Measurements from ENCODE around the gene SFN. TPM values are rescaled to one million over a fixed set of nuclear protein-coding genes. Genes with fewer than 3 reads are reported as not detected.
"Not testable (repeated sequence)": the region's sequence is repeated elsewhere in the genome, so short reads cannot be mapped to it uniquely, and the experiment has no call there.

The SFN gene
- total RNA-seq, 1 donor from 2014 or later = 0.47 TPM

DNA sequence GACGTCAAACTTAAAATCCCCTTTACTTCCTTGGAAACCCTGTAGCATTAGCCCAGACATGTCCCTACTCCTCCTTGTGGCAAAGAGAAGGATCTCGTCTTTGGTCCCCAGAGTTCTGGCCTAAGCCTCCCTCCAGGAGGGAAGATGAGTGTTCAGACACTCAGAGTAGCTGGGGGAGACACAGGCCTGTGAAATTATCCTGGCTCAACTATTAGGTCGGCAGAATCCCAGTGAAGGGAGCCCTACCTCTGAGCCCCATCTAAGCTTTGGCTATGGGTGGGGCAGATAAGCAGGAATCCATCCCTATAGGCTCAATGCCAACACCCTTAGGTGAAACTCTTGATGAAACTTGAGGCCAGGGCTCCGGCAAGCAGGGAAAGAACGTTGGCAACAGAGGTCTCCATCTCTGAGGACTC is 1.7 kb upstream of the SFN start:
- H3K27ac Mint-ChIP-seq = no peak overlapping the region
- DNase-seq (ENCODE audit: low spot score) = no peak
- H3K27me3 Mint-ChIP-seq (ENCODE audit: insufficient read depth) = no peaks in the 10 kb centered on the region
- H3K4me1 Mint-ChIP-seq (ENCODE audit: low read depth) = peaks cover 32% of the 10 kb centered on the region
- no peak overlapping the region for H3K4me3 Mint-ChIP-seq
- H3K9me3 Mint-ChIP-seq = no peaks in the 10 kb centered on the region
- intact Hi-C loops (cut with micrococcal nuclease) = loop anchor here (10.0 kb wide), 1 partner anchor 386 kb away; the partner anchor contains the start of gene HMGN2
- peaks cover 7% of the 10 kb centered on the region for H3K36me3 Mint-ChIP-seq (ENCODE audit: low read depth)

DNA sequence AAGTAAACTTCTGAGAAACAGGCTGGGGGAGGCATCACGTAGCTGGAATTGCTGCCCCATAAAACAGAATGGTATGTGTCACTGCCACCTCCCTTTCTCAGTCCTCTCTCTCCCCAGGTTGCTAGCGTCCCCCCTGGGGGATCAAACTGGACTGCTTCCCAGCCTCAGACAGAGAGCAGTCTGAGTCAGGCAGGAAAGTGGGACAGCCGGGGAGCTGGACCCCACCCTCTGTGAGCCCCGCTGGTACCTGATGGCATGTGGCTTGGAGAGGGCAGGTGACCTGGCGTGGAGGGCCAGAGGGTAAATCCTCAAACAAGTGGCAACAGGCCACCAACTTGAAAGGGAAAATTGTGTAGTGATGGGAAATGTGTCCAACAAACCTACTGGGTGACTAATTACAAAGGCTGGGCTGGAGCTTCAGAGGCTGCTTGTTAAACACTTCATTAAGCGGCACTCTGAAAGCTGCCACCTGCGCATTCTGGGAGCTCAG is 1.0 kb upstream of the SFN start:
- Mint-ChIP-seq H3K4me3 (no peak overlapping the region), H3K9me3 (no peaks in the 10 kb centered on the region), H3K4me1 (ENCODE audit: low read depth) (peaks cover 32% of the 10 kb centered on the region), H3K36me3 (ENCODE audit: low read depth) (peaks cover 4% of the 10 kb centered on the region), H3K27ac (no peak overlapping the region), H3K27me3 (ENCODE audit: insufficient read depth) (no peaks in the 10 kb centered on the region)
- intact Hi-C loops (cut with micrococcal nuclease) = loop anchor here (10.0 kb wide), 1 partner anchor 387 kb away; the partner anchor contains the start of gene HMGN2
- no peak for DNase-seq (ENCODE audit: low spot score)

DNA sequence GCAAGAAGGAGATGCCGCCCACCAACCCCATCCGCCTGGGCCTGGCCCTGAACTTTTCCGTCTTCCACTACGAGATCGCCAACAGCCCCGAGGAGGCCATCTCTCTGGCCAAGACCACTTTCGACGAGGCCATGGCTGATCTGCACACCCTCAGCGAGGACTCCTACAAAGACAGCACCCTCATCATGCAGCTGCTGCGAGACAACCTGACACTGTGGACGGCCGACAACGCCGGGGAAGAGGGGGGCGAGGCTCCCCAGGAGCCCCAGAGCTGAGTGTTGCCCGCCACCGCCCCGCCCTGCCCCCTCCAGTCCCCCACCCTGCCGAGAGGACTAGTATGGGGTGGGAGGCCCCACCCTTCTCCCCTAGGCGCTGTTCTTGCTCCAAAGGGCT is 732 bp downstream of the SFN start:
- Mint-ChIP-seq H3K27me3 (ENCODE audit: insufficient read depth) (no peaks in the 10 kb centered on the region), H3K27ac (peak overlapping the region; percentile 98), H3K4me3 (peak overlapping the region; percentile 98), H3K36me3 (ENCODE audit: low read depth) (peaks cover 1% of the 10 kb centered on the region), H3K4me1 (ENCODE audit: low read depth) (peaks cover 32% of the 10 kb centered on the region), H3K9me3 (no peaks in the 10 kb centered on the region)
- DNase-seq (ENCODE audit: low spot score) = no peak
- intact Hi-C loops (cut with micrococcal nuclease) = loop anchor here (1.0 to 10.0 kb wide), 4 partner anchors 10 to 389 kb away; partner anchors contain the start of gene HMGN2

DNA sequence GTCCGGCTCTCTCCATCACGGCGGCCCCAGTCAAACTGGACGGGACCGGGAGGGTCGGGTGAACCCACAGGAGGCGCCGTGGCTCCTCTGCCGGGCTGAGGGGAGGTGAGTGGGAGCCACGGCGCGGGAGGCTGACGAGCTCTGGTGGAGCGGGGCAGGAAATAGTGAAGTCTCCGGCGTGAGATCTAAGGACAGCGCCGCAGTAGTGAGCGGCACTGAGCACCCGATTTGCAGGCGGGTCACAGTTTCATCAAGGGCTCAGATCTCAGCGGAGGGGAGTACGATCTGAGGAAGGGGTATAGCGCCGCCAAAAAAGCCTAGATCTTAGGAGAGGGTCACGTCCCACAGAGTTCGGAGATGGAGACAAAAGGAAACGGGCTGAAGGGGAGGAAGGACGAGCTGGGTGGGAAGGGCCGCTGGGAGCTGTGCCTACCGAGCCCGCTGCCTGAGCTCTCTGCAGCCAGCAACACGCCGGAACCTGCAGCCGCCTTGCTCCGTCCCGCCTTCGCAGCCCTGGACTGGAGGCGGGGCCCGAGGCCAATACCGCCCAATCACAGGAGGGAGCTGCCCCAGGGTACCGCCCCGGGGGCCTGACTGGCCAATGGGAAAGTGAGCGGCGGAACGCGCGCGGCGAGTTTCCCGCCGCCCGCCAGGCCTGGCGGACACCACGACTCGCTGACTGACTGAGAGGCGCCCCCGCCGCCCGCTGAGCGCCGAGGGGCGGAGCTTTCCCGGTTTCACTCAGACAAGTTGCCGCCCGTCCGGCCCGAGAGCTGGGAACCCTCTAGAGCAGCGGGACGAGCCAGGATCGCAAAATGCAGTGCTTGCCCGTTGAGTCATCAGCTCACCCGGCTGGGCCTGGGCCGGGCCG is 1.9 kb downstream of the SFN start:
- peak overlapping the region; percentile 98 for H3K27ac Mint-ChIP-seq
- intact Hi-C loops (cut with micrococcal nuclease) = loop anchor here (1.0 to 10.0 kb wide), 13 partner anchors 12 to 390 kb away; partner anchors contain the start of genes GPN2, HMGN2, NUDC and TRNP1
- peak overlapping the region; percentile 98 for H3K4me3 Mint-ChIP-seq
- H3K9me3 Mint-ChIP-seq = no peaks in the 10 kb centered on the region
- H3K36me3 Mint-ChIP-seq (ENCODE audit: low read depth) = peaks cover 1% of the 10 kb centered on the region
- no peaks in the 10 kb centered on the region for H3K27me3 Mint-ChIP-seq (ENCODE audit: insufficient read depth)
- H3K4me1 Mint-ChIP-seq (ENCODE audit: low read depth) = peaks cover 32% of the 10 kb centered on the region
- peak; percentile 96 for DNase-seq (ENCODE audit: low spot score)

DNA sequence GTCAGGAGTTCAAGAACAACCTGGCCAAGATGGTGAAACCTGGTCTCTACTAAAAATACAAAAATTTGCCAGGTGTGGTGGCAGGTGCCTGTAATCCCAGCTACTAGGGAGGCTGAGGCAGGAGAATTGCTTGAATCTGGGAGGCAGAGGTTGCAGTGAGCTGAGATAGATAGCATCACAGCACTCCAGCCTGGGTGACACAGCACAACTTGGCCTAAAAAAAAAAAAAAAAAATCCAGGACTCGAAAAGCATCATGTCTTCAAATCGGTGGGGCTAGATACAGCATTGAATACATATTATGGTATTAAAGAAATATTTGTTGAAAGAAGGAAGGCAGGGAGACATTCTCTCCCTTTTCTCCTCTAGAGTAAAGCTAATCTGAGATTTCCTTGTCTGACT is 10.1 kb downstream of the SFN start:
- DNase-seq (ENCODE audit: low spot score); H3K9me3 Mint-ChIP-seq; H3K27ac Mint-ChIP-seq; H3K36me3 Mint-ChIP-seq (ENCODE audit: low read depth); H3K4me3 Mint-ChIP-seq; H3K27me3 Mint-ChIP-seq (ENCODE audit: insufficient read depth); intact Hi-C loops (cut with micrococcal nuclease); H3K4me1 Mint-ChIP-seq (ENCODE audit: low read depth): not testable (repeated sequence)

DNA sequence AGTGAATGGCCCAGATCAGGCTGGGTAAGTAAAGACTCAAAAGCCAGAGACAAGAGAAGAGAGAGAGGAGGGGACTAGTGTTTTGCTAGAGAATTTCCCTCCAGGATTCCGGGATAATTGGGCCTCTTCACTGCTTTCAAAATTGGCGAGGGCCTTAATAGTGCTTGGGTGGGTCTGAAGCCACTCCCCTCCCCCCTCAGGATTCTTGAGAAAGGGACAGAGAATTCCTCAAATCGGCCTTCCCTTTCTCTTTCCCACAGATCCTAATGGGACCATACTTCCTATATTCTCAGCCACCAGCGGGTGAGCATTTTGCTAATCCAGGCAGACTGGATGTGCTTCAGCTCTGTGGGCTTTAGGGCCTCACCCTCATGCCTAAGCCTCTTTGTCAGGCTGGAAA is 11.9 kb downstream of the SFN start:
- Mint-ChIP-seq H3K9me3 (no peaks in the 10 kb centered on the region), H3K4me3 (no peak overlapping the region), H3K27ac (no peak overlapping the region), H3K27me3 (ENCODE audit: insufficient read depth) (no peaks in the 10 kb centered on the region), H3K4me1 (ENCODE audit: low read depth) (no peaks in the 10 kb centered on the region), H3K36me3 (ENCODE audit: low read depth) (peaks cover 11% of the 10 kb centered on the region)
- intact Hi-C loops (cut with micrococcal nuclease) = no loop called here
- DNase-seq (ENCODE audit: low spot score) = no peak

DNA sequence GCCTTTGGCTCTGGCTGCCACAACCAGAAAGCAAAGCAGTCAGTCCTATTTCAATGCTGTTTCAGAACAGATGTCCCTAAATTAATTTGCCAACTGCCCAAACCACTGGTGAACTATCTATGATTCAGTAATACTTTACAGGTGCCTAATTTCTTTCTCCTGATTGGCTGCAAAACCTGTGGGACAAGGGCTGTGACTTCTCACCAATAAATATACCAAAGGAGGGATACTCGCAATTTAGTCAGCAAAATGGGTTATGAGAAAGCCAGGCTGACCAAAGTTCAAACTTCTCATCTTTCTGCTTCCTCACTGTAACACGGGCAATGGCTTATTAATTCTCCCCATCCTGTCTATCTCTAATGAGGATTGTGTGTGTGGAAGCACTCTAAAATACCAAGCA is 14.4 kb downstream of the SFN start:
- intact Hi-C loops (cut with micrococcal nuclease) = no loop called here
- H3K36me3 Mint-ChIP-seq (ENCODE audit: low read depth) = peaks cover 17% of the 10 kb centered on the region
- H3K27me3 Mint-ChIP-seq (ENCODE audit: insufficient read depth) = no peaks in the 10 kb centered on the region
- H3K27ac Mint-ChIP-seq = no peak overlapping the region
- H3K4me1 Mint-ChIP-seq (ENCODE audit: low read depth) = no peaks in the 10 kb centered on the region
- no peak overlapping the region for H3K4me3 Mint-ChIP-seq
- no peak for DNase-seq (ENCODE audit: low spot score)
- H3K9me3 Mint-ChIP-seq = no peaks in the 10 kb centered on the region

DNA sequence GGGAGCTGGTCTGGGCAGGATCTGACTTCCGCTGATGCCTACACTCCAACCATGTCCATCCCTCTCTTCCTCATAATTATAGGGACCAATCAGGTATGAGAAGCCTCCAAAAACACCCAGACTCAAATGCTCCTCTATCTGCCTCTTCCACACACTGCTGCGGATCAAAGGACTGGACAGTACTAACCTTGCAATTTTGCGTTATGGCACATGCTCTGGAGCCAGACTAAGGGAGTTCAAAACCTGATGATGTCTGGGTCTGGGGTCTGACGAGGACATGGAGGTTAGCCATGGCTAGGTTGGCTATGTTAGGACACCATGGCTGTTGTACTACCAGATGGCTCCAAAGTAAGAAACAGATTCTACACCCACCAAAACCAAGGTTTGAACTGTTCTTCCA is 16.8 kb downstream of the SFN start:
- Mint-ChIP-seq H3K9me3 (no peaks in the 10 kb centered on the region), H3K4me1 (ENCODE audit: low read depth) (peaks cover 7% of the 10 kb centered on the region), H3K36me3 (ENCODE audit: low read depth) (peaks cover 38% of the 10 kb centered on the region), H3K27ac (no peak overlapping the region), H3K27me3 (ENCODE audit: insufficient read depth) (no peaks in the 10 kb centered on the region), H3K4me3 (no peak overlapping the region)
- intact Hi-C loops (cut with micrococcal nuclease) = loop anchor here (2.0 kb wide), 2 partner anchors 79 to 379 kb away; no protein-coding TSS in a partner anchor
- no peak for DNase-seq (ENCODE audit: low spot score)

DNA sequence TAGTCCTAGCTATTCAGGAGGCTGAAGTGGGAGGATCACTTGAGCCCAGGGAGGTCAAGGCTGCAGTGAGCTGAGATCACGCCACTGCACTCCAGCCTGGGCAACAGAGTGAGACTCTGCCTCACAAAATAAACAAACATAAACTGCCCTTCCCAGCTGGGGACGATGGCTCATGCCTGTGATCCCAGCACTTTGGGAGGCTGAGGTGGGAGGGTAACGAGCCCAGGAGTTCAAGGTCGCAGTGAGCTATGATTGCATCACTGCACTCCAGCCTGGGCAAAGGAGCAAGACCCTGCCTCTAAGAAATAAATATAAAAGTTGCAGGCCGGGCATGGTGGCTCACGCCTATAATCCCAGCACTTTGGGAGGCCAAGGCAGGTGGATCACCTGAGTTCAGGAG is 18.7 kb downstream of the SFN start:
- intact Hi-C loops (cut with micrococcal nuclease); H3K27ac Mint-ChIP-seq; H3K4me3 Mint-ChIP-seq; H3K4me1 Mint-ChIP-seq (ENCODE audit: low read depth); H3K27me3 Mint-ChIP-seq (ENCODE audit: insufficient read depth); DNase-seq (ENCODE audit: low spot score); H3K9me3 Mint-ChIP-seq: not testable (repeated sequence)
- H3K36me3 Mint-ChIP-seq (ENCODE audit: low read depth) = peaks cover 49% of the 10 kb centered on the region

DNA sequence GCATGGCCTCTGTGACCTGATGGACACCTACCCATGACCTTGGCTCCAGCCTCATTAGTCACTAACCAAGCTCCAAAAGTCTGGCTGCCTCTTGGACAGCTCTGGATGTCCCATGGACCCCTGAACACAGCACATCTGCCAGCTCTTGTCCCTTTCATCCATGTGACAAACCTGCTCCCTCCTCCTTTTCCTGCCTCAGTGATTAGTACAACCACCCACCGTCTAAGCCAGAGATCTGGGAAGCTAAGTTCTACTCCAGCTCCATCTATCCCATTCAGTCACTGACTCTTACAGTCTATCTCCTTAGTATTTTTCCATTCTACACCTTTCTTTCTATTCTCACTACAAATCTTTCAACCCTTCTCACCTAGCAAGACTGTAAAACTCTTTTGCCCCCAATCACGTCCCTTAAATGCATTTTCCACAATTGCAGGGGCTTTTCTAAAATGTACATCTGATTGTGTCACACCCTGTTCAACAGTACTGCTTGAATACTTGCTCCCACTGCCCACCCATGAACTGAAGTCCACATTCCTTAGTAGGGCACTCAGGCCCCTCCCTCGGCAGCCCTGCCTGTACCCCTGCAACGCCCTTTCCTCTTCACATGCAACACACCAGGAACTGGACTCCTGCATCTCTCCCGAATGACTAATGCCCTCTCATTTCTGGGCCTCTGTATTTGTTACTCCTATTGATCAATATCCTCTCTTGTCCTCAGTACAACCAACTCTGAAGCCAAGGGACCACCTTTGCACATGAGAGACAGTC is 19.9 kb downstream of the SFN start:
- intact Hi-C loops (cut with micrococcal nuclease) = no loop called here

DNA sequence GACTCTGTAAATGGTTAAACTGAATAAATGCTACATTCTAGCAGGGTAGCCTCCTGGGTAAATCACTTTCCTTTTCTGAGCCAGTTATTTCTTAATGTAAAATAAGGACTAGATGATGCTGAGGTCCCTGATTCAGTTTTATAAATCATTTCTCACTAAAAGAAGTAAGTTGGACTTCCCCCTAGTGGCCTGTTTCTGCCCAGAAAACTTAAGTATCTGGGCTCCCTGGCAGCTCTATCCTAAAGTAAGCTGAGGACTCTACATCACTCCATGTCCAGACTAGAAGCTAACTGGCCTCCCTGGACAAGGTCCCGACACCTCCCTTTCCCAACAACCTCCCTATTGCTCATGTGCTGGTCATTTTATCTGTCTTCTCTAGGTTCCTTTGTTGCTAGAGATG is 24.2 kb downstream of the SFN start:
- no peak for DNase-seq (ENCODE audit: low spot score)
- Mint-ChIP-seq H3K27ac (peak overlapping the region; percentile 11), H3K9me3 (no peaks in the 10 kb centered on the region), H3K36me3 (ENCODE audit: low read depth) (peaks cover 53% of the 10 kb centered on the region), H3K4me1 (ENCODE audit: low read depth) (peaks cover 33% of the 10 kb centered on the region), H3K4me3 (peak overlapping the region; percentile 72), H3K27me3 (ENCODE audit: insufficient read depth) (no peaks in the 10 kb centered on the region)
- intact Hi-C loops (cut with micrococcal nuclease) = no loop called here

More for the DNA sequence above, 19.9 kb downstream of the SFN start:
- Mint-ChIP-seq H3K4me1 (ENCODE audit: low read depth) (peaks cover 13% of the 10 kb centered on the region), H3K36me3 (ENCODE audit: low read depth) (peaks cover 50% of the 10 kb centered on the region), H3K4me3 (no peak overlapping the region), H3K27me3 (ENCODE audit: insufficient read depth) (no peaks in the 10 kb centered on the region), H3K9me3 (no peaks in the 10 kb centered on the region), H3K27ac (no peak overlapping the region)
- no peak for DNase-seq (ENCODE audit: low spot score)

DNA sequence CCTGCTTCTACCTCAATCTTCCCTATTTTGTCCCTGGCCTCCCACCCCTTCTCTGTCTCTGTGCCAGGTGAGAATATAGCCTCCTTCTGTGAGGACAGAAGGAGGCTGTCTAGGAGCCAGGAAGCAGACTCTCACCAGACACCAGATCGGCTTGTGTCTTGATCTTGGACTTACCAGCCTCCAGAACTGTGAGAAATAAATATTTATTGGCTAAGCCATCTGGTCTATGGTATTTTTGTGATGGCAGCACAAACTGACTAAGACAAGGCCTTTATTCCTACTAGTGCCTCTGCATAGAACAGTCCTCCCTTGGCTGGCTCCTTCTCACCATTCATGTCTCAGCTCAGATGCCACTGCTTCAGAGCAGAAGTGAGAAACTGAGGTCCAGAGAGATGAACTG is 25.3 kb downstream of the SFN start:
- no peak for DNase-seq (ENCODE audit: low spot score)
- Mint-ChIP-seq H3K4me1 (ENCODE audit: low read depth) (peaks cover 27% of the 10 kb centered on the region), H3K9me3 (no peaks in the 10 kb centered on the region), H3K27me3 (ENCODE audit: insufficient read depth) (no peaks in the 10 kb centered on the region), H3K36me3 (ENCODE audit: low read depth) (peaks cover 50% of the 10 kb centered on the region), H3K4me3 (peak overlapping the region; percentile 99), H3K27ac (peak overlapping the region; percentile 95)
- intact Hi-C loops (cut with micrococcal nuclease) = no loop called here
